Common myeloid progenitor, CD34-positive (primary cell): ENCODE results near the gene UBR1. TPM values are rescaled to one million over a fixed set of nuclear protein-coding genes. Genes with fewer than 3 reads are reported as not detected.

Source experiments
- CTCF ChIA-PET: fragments of 350-600 bp; sonication (Branson Sonifier 250); formaldehyde crosslinking; loops from one replicate; lab custom pipeline; 2021; ENCODE audit warnings: antibody characterized with exemption; lab: Charles Lee
- POLR2A ChIA-PET: fragments of 350-600 bp; sonication (Branson Sonifier 250); formaldehyde crosslinking; loops from one replicate; lab custom pipeline; 2021; ENCODE audit warnings: antibody characterized with exemption; lab: Charles Lee
- DNase-seq, 3 donors: peaks; one replicate each; pipeline versions ENCODE4 v3.0.0 to v3.0.0-alpha.2; 2013
- H3K27ac ChIP-seq, 2 experiments: 1 replicate in 1 of 2; 2 replicates in 1 of 2; pipeline ENCODE4 v1.7.0; 2013; ENCODE audit warnings: inconsistent platforms in 2 of 2, low read length in 2 of 2, mild to moderate bottlenecking in 2 of 2, low read depth in 1 of 2, moderate library complexity in 1 of 2; ENCODE audit not compliant: severe bottlenecking in 2 of 2, insufficient read depth in 1 of 2, poor library complexity in 1 of 2
- H3K27me3 ChIP-seq, 5 experiments: replicated peaks in 2 of 5; 1 replicate in 3 of 5; 2 replicates in 2 of 5; pipeline versions ENCODE4 v1.6.1 to v1.7.0; 2013; ENCODE audit warnings: low read length in 4 of 5, mild to moderate bottlenecking in 2 of 5, moderate library complexity in 2 of 5, inconsistent platforms in 1 of 5; ENCODE audit not compliant: insufficient read depth in 5 of 5, control insufficient read depth in 4 of 5
- H3K36me3 ChIP-seq, 4 experiments: 1 replicate in 2 of 4; 2 replicates in 2 of 4; pipeline versions ENCODE4 v1.6.1 to v1.7.0; 2013; ENCODE audit warnings: low read length in 3 of 4, control low read depth in 1 of 4, mild to moderate bottlenecking in 1 of 4; ENCODE audit not compliant: control insufficient read depth in 4 of 4, insufficient read depth in 4 of 4
- H3K4me1 ChIP-seq, 4 experiments: 1 replicate in 3 of 4; 2 replicates in 1 of 4; pipeline versions ENCODE4 v1.6.1 to v1.7.1; 2013; ENCODE audit warnings: low read length in 3 of 4, mild to moderate bottlenecking in 3 of 4, control low read depth in 1 of 4, inconsistent platforms in 1 of 4, moderate library complexity in 1 of 4; ENCODE audit not compliant: control insufficient read depth in 4 of 4, insufficient read depth in 4 of 4; ENCODE audit errors: control extremely low read depth in 1 of 4
- H3K4me3 ChIP-seq, 7 experiments: 1 replicate in 4 of 7; 2 replicates in 3 of 7; pipeline versions ENCODE4 v1.5.1 to v1.7.0; 2013; ENCODE audit warnings: mild to moderate bottlenecking in 7 of 7, low read length in 6 of 7, moderate library complexity in 6 of 7, inconsistent platforms in 2 of 7, low read depth in 2 of 7, control low read depth in 1 of 7; ENCODE audit not compliant: insufficient read depth in 4 of 7, control insufficient read depth in 1 of 7; ENCODE audit errors: extremely low read depth in 1 of 7
- H3K9me3 ChIP-seq, 5 experiments: 1 replicate in 4 of 5; 2 replicates in 1 of 5; pipeline versions ENCODE4 v1.6.1 to v1.7.1; 2013; ENCODE audit warnings: low read length in 4 of 5, mild to moderate bottlenecking in 2 of 5, inconsistent platforms in 1 of 5, low read depth in 1 of 5, moderate library complexity in 1 of 5; ENCODE audit not compliant: control insufficient read depth in 4 of 5, insufficient read depth in 2 of 5; ENCODE audit errors: control extremely low read depth in 1 of 5
- WGBS: methylation state at CpG from one replicate; pipeline ENCODE4 v1.1.5; 2013; ENCODE audit not compliant: insufficient coverage; 5-methylcytosine and 5-hydroxymethylcytosine counted together
- polyA plus RNA-seq: library from polyadenylated mRNA; unstranded; fragments of 120-200 nt; gene quantifications from one replicate; pipeline ENCODE4 v1.2.1, GENCODE V29; 2013

Gene UBR1
- polyA plus RNA-seq, result 19.7 TPM

DNA sequence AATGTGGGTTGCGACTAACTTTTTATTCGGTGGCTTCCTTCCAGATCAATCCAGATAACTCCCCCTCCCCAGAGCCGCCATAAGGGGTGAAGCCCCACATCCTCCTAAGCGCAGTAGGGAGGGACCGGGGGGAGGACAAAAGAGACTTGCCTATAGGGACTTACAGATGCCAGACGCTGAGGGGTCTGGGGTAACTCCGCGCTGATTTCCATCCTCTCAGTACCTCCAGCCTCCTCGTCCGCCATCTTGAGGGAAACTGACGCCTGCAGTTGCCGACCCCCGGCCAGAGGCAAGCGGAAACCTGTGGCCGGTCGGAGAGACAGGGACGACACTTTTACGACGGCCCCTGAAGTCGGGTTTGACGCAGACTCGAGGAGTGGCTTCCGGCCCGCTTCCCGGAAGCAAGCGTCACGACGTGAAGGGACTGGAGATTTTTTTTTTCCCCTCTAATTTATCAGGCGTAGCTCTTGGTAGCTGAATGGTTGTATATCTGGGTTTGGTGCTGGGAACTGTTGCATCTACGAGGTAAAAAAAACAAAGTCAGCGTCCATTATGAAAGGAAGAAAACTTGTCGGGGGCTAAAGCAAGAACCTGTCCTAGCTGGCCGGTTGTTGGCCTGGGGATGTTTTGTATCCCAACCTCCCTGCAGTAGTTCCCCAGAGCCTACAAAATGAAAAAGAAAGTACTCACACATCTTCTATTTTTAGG is at the start of gene UBR1:
Gene UBR1 (minus strand): TSS at position 261 of the 708 bp plus-strand sequence. CDS start 16 bp downstream, at position 245.
- Histone ChIP-seq H3K4me3 (peak within 1 kb of the TSS; percentile 77 to 97 (median 90)), H3K27ac (peak within 1 kb of the TSS; percentile 85 to 95), H3K27me3 (no peaks in the 10 kb centered on the region), H3K9me3 (no peaks in the 10 kb centered on the region), H3K36me3 (peaks cover 0 to 14% (median 12%) of the 10 kb centered on the region in 4 experiments), H3K4me1 (peaks cover 15 to 35% (median 21%) of the 10 kb centered on the region in 4 experiments)
- peak; percentile 97 to 99 (median 97) for DNase-seq
- WGBS, result 0% methylated on average over 26 of the region's 33 CpGs
- CTCF ChIA-PET, result interaction anchor here (1.3 to 1.5 kb wide), 2 partner anchors 11 to 16 kb away, joined by 5 to 8 read pairs; no protein-coding TSS in a partner anchor
- POLR2A ChIA-PET, result no interaction called here

DNA sequence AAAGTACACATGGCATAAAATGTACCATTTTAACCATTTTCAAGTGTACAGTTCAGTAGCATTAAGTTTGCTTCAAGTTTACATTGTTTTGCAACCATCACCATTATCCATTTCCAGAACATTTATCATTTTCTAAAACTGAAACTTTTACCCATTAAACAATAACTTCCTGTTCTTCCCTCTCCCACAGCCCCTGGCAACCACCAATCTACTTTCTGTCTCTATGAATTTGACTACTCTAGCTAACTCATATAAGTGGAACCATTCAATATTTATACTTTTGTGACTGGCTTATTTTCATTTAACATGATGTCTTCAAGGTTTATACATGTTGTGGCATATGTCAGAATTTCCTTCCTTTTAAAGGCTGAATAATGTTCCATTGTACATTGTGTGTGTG is 47.4 kb upstream of the UBR1 start:
- POLR2A ChIA-PET, result no interaction called here
- H3K4me3 ChIP-seq, result no peak overlapping the region

GRCh38 chr15:43151688-43152087 is 45.9 kb upstream of the UBR1 start:
- 87% methylated on average over 2 of the region's 2 CpGs for WGBS
- peaks cover 17 to 64% (median 40%) of the 10 kb centered on the region in 4 experiments for H3K36me3 ChIP-seq
- H3K4me3 ChIP-seq, result no peak overlapping the region
- no peak overlapping the region for H3K27ac ChIP-seq
- ChIA-PET POLR2A (no interaction called here), CTCF (no interaction called here)
- H3K9me3 ChIP-seq, result no peaks in the 10 kb centered on the region
- H3K27me3 ChIP-seq, result no peaks in the 10 kb centered on the region
- DNase-seq, result peak in 2 of 3 donors; percentile 10
- peaks cover 0 to 3% (median 0%) of the 10 kb centered on the region in 4 experiments for H3K4me1 ChIP-seq

More for the DNA sequence above, 47.4 kb upstream of the UBR1 start:
- Histone ChIP-seq H3K27ac (peak overlapping the region in 1 of 2 experiments; percentile 14), H3K36me3 (peaks cover 12 to 59% (median 41%) of the 10 kb centered on the region in 4 experiments), H3K27me3 (no peaks in the 10 kb centered on the region), H3K9me3 (no peaks in the 10 kb centered on the region), H3K4me1 (peaks cover 0 to 3% (median 0%) of the 10 kb centered on the region in 4 experiments)
- CTCF ChIA-PET, result no interaction called here
- peak in 2 of 3 donors; percentile 11 to 26 for DNase-seq

GRCh38 chr15:43150191-43150929 is 44.5 kb upstream of the UBR1 start:
- Histone ChIP-seq H3K27ac (no peak overlapping the region), H3K4me1 (peaks cover 0 to 3% (median 0%) of the 10 kb centered on the region in 4 experiments), H3K9me3 (no peaks in the 10 kb centered on the region), H3K4me3 (no peak overlapping the region), H3K27me3 (no peaks in the 10 kb centered on the region), H3K36me3 (peaks cover 25 to 60% (median 37%) of the 10 kb centered on the region in 4 experiments)
- WGBS, result 100% methylated on average over 2 of the region's 5 CpGs
- ChIA-PET POLR2A (no interaction called here), CTCF (interaction anchor here (0.7 kb wide), 1 partner anchor 12 kb away, joined by 3 read pairs; no protein-coding TSS in a partner anchor)
- no peak for DNase-seq

GRCh38 chr15:43146184-43146583 is 40.3 kb upstream of the UBR1 start:
- Histone ChIP-seq H3K27me3 (no peaks in the 10 kb centered on the region), H3K9me3 (peaks cover 0 to 4% (median 0%) of the 10 kb centered on the region in 5 experiments), H3K4me3 (no peak overlapping the region), H3K36me3 (peaks cover 8 to 40% (median 20%) of the 10 kb centered on the region in 4 experiments), H3K4me1 (peaks cover 0 to 6% (median 2%) of the 10 kb centered on the region in 4 experiments), H3K27ac (no peak overlapping the region)
- POLR2A ChIA-PET, result no interaction called here
- WGBS, result 100% methylated on average over 1 of the region's 5 CpGs
- no peak for DNase-seq
- CTCF ChIA-PET, result interaction anchor here (1.2 kb wide), 1 partner anchor 14 kb away, joined by 3 read pairs; no protein-coding TSS in a partner anchor

GRCh38 chr15:43144512-43144911 is 38.7 kb upstream of the UBR1 start:
- ChIA-PET POLR2A (no interaction called here), CTCF (no interaction called here)
- peaks cover 0 to 6% (median 2%) of the 10 kb centered on the region in 4 experiments for H3K4me1 ChIP-seq
- H3K4me3 ChIP-seq, result no peak overlapping the region
- H3K9me3 ChIP-seq, result peaks cover 0 to 9% (median 3%) of the 10 kb centered on the region in 5 experiments
- peaks cover 15 to 45% (median 24%) of the 10 kb centered on the region in 4 experiments for H3K36me3 ChIP-seq
- no peak overlapping the region for H3K27ac ChIP-seq
- peak in 1 of 3 donors; percentile 6 for DNase-seq
- no peaks in the 10 kb centered on the region for H3K27me3 ChIP-seq
